Measurements from ENCODE around the gene GIPC1.

- TF ChIP-seq, protein P1, sequence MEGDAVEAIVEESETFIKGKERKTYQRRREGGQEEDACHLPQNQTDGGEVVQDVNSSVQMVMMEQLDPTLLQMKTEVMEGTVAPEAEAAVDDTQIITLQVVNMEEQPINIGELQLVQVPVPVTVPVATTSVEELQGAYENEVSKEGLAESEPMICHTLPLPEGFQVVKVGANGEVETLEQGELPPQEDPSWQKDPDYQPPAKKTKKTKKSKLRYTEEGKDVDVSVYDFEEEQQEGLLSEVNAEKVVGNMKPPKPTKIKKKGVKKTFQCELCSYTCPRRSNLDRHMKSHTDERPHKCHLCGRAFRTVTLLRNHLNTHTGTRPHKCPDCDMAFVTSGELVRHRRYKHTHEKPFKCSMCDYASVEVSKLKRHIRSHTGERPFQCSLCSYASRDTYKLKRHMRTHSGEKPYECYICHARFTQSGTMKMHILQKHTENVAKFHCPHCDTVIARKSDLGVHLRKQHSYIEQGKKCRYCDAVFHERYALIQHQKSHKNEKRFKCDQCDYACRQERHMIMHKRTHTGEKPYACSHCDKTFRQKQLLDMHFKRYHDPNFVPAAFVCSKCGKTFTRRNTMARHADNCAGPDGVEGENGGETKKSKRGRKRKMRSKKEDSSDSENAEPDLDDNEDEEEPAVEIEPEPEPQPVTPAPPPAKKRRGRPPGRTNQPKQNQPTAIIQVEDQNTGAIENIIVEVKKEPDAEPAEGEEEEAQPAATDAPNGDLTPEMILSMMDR (IDR thresholded peaks at IDR 0.05) = no peak
- TF ChIP-seq JUND (IDR thresholded peaks at IDR 0.05) = no peak
- no peak for TF ChIP-seq SIN3A (IDR thresholded peaks at IDR 0.05; ENCODE audit: borderline replicate concordance, low read depth, low read length)
- no peak for TF ChIP-seq GATA2 (CRISPR knock-in tag; IDR thresholded peaks at IDR 0.05)
- TF ChIP-seq, protein P2, sequence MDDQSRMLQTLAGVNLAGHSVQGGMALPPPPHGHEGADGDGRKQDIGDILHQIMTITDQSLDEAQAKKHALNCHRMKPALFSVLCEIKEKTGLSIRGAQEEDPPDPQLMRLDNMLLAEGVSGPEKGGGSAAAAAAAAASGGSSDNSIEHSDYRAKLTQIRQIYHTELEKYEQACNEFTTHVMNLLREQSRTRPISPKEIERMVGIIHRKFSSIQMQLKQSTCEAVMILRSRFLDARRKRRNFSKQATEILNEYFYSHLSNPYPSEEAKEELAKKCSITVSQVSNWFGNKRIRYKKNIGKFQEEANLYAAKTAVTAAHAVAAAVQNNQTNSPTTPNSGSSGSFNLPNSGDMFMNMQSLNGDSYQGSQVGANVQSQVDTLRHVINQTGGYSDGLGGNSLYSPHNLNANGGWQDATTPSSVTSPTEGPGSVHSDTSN (IDR thresholded peaks at IDR 0.05) = no peak
- TF ChIP-seq TEAD4 (IDR thresholded peaks at IDR 0.05; ENCODE audit: borderline replicate concordance, insufficient read depth) = no peak
- TF ChIP-seq, protein P3, sequence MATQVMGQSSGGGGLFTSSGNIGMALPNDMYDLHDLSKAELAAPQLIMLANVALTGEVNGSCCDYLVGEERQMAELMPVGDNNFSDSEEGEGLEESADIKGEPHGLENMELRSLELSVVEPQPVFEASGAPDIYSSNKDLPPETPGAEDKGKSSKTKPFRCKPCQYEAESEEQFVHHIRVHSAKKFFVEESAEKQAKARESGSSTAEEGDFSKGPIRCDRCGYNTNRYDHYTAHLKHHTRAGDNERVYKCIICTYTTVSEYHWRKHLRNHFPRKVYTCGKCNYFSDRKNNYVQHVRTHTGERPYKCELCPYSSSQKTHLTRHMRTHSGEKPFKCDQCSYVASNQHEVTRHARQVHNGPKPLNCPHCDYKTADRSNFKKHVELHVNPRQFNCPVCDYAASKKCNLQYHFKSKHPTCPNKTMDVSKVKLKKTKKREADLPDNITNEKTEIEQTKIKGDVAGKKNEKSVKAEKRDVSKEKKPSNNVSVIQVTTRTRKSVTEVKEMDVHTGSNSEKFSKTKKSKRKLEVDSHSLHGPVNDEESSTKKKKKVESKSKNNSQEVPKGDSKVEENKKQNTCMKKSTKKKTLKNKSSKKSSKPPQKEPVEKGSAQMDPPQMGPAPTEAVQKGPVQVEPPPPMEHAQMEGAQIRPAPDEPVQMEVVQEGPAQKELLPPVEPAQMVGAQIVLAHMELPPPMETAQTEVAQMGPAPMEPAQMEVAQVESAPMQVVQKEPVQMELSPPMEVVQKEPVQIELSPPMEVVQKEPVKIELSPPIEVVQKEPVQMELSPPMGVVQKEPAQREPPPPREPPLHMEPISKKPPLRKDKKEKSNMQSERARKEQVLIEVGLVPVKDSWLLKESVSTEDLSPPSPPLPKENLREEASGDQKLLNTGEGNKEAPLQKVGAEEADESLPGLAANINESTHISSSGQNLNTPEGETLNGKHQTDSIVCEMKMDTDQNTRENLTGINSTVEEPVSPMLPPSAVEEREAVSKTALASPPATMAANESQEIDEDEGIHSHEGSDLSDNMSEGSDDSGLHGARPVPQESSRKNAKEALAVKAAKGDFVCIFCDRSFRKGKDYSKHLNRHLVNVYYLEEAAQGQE (IDR thresholded peaks at IDR 0.05; ENCODE audit: low read depth, low read length) = no peak
Measured at GRCh38 chr19:14528419-14529253, 32.7 kb upstream of the GIPC1 start.
